GM19468 (cell line): Measurements from ENCODE around the gene NLRC3.

Experiments used
- ATAC-seq: cut with Tn5 transposase; IDR thresholded peaks from one replicate; pipeline ENCODE4 v1.9.1; 2021; ENCODE audit warnings: mild to moderate bottlenecking, moderate library complexity, moderate number of reproducible peaks; ENCODE audit not compliant: unreplicated experiment; ENCODE audit errors: extremely low read depth

Gene NLRC3

DNA sequence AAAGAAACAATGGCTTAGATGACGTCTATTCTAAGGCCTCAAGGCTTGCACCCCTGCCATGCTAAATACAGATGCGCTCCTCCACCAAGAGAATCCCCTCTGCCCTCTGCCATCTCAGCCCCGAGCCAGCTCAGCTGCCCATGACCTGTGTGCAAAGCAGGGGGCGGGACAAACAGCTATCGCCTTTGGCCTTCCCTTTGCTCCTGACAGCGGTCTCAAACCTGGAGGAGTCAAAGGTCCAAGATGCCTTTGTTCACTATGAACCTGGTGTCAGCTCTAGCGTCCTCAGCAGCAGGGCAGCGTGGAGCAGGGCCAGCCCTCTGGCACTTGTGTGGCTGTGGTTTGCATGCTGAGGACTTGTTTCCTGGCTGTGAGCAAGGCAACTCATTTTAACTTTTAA lies 21.9 kb upstream of the NLRC3 start:
- no peak for ATAC-seq

DNA sequence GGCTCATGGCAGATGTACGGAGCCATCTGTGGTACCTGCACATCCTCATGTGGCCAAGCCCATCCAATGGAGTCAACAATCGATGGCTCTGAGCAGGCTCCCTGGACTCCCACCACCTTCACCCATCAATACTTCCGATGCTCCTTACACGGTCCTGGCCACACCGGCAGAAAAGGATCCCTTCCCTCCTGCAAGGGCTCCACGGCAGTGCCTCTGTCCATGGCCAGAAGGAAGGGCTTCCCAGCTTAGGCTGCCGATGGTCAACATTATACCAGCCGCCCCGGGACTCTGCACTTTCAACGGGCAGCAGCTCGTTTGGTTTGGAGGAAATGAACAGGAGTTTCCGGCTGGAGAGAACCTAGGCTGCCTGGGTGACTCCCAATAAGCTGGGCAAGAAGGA lies 21.0 kb upstream of the NLRC3 start:
- ATAC-seq = no peak

DNA sequence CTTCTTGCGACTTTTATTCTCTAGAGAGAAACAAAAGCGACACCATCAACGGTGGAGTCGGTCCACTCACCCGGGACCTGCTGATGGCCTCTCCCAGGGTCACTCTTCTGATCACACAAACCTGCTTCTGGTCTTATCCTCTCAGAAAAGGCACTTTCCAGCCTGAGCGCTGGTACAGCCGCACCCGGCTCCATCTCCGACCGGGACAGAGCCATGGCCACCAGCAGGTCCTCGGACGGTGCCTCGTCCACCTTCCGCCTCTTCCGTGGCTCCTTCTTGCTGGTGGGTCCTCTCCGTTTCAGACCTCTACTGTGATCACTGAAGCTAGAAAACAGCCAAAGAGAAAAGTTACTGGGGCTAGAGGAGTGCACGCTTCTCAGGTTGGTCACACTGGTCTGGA lies 20.5 kb upstream of the NLRC3 start:
- ATAC-seq = no peak

DNA sequence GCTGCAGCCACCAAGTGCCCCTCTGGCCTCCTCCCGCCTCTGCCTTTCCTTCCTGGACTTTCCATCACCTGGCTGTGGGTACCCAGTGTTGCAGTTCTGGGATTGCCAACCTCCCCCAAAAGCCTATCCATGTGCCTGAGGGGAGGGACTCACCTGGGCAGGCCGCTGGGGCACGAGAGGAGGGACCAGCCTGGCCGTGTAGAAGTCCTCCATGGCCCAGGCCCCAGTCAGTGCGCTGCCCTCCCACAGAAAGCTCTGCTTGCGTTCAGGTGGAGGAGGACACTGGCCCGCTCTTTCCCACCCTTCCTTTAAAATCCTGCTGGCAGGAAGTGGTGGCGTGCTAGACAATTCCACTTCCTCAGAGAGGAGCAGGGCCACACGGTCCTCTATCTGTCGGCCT lies 20.0 kb upstream of the NLRC3 start:
- no peak for ATAC-seq

DNA sequence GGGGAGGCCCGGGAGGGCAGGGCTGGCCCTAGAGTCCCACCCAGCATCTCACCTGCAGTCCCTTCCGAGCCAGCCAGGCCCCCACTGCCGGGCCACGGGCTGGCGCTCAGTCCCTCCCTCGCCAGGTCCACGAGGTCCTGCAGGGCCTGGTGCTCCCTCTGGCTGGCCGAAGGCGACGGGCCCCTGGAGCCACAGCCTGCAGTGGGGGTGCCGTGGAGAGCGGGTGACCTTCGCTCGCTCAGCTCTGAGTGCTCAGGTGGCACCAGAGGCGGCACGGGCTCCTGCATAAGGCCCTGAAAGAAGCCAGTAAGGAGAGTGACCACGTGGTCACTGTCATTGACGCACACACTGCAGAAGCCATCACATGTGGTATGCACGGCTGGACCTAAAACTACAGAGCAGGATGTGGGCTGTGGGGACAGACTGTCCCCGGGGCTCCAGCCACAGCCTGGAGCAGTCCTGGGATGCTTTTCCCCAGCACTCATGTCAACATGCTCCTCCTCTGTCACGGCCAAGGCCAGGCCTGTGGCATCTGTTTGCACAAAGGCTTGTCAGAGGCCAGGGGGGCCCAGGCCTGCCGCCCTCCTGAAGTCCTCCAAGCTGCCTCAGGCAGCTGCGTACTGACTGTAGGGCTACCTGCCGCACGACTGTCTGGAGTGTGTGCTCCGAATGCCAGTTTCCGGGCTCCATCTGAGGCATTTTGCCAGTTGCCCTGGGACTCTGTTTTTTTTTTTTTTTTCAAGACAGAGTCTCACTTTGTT lies 19.1 kb upstream of the NLRC3 start:
- no peak for ATAC-seq

DNA sequence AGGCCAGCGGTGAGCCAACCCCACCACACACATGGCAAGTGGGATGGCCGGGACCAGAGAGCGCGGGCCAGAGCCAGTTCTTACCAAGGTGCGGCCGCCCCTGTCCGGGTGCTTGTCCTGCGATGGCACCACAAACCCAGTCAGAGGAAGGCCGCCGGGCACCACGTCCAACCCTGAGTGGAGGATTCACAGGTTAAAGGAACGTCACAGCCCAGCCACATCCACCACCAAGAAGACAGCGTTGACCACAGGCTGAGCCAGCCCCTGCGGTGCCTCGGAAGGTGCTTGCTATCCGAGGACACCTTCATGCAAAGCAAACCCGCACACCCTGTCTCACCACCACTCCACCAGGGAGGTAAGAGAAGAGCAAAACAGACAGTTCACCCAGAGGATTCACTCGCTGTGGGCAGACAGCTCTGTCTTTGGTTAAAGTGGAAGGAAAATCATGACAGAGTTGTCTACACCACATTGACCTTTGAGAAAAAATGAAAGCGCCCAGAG lies 18.4 kb upstream of the NLRC3 start:
- ATAC-seq = no peak

DNA sequence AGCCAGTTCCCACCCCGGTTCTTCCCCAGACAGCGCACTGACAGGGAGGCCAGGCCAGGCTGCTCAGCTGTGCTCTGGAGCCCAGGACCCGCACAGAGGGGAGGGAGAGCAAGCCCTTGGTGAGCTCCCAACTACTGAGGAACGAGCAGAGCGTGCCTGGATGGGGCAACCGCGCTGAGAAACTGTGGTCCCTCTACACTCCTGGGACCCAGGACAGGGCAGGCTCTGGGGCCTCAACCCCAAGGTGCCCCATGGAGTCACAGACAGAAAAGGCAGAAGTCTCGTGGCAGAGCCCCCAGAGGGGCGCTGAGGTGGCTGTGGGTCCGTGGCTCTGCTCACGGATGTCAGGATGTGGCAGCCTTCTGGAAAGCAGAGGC lies 17.9 kb upstream of the NLRC3 start:
- no peak for ATAC-seq

DNA sequence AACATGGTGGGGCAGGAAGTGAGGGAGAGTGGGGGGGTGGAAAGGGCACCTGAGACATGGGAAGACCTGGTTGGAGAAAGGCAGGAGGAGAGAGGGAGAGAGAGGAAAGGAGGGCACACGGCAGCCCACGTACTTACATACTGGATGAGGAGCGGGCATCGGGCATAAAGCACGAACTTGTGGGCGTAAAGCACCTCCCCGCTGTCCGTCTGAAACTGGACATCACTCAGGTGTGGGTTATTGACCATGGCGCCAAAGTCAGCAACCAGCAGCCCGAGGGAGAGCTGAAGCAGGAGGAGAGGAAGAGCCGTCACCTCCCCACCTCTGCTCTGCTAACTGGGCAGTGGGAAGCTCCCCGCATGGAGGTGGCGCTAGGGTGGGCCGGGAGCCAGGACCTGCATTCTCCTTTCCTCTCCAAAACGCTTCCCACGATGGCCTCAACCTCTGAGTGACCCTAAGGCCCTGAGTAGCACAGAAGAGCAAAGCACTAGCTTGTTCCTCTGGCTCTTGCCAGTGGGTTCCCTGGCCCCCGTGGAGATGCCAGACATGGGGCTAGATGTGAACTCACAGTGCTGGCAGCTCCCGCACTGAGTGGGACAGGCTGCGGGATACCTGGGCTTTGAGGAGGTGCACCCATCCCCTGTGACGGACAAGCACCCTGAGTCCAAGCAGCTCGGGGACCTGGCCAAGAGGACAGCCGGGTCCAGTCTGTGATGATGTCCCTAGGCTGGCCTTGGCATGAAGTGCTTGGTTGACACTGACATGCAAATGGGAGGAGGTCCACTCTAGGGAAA lies 17.3 kb upstream of the NLRC3 start:
- ATAC-seq = no peak

DNA sequence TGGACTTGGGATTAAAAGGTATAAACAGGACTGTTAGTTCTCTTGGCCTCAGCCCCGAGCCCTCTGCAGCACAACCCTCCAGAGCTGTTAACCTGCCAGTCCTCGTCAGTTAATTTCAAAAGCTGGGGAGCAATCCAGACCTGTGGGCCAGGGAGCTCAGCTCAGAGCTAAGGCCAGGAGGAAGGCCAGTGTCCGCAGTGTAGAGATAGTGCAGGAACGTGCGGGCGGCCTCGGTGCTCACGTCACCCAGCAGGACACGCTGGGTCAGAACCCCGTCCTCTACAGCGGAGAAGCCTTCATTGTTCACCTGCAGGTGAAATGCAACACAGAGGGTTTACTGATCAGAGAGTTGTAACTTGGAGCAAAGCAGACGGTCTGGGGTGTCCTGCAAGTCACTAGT lies 15.4 kb upstream of the NLRC3 start:
- ATAC-seq = no peak

DNA sequence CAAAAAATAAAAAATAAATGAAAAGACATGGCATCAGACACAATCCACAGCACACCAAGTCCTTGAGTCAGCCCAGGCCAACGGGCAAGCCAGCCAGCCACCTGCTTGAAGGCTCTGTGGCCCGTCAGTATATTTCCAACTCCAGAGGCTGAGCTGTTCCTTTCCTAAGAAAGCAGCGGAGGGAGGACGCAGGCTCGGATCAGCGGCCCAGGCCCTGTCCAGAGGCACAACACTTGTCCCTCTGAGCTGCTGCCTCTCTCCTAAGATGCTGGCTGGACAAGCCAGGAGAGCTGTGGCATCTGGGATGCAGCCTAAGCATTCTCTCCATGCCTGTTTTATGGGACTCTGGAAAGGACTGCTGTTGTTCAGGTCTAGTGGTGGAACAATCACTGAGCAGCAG lies 14.8 kb upstream of the NLRC3 start:
- ATAC-seq = no peak

DNA sequence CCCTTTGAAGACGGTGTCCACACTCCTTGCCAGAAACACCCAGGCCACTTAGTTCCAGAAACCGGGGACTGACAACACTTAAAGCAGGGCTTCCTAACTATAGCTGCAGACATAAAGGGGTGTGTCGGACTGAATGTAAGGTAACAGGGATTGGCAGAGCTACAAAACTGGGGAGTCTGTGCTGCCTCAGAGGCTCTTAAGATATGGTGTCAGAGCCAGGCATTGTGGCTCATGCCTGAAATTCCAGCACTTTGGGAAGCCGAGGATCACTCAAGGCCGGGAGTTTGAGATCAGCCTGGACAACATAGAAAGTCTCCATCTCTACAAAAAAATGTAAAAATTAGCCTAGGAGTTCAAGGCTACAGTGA lies 14.2 kb upstream of the NLRC3 start:
- ATAC-seq = no peak

DNA sequence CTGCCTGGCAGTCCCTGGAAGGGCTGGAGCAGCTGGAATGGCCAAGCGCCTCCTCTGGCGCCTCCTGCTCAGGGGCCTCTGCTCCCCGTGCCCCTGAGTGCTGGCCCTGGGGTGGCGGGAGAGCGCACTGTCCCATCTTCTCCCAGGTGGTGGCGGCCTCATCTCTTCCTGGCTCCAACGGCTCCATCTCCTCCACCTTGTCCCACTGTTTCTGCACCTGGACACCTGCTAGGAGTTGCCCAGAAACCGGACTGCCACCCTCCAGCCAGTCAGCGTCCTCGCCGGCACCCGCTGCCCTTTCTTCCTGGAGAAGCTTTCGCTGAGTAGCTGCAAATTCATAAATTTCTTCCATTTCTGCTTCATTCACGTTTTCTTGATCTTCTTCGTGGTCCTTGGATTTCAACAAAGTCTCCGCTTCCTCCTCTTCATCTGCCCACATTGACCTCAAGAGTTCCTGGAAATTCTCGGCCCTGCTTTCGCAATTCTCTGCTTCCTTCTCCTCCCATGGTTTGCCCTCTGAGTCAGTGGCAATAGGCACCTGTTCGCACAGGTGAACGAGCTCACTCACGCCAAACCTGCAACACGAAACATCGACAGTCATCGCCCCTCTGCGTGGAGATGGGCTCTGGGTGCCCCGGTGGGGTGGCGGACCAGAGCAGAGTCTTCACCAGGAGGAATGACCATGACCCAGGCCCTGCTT lies 13.7 kb upstream of the NLRC3 start:
- no peak for ATAC-seq

DNA sequence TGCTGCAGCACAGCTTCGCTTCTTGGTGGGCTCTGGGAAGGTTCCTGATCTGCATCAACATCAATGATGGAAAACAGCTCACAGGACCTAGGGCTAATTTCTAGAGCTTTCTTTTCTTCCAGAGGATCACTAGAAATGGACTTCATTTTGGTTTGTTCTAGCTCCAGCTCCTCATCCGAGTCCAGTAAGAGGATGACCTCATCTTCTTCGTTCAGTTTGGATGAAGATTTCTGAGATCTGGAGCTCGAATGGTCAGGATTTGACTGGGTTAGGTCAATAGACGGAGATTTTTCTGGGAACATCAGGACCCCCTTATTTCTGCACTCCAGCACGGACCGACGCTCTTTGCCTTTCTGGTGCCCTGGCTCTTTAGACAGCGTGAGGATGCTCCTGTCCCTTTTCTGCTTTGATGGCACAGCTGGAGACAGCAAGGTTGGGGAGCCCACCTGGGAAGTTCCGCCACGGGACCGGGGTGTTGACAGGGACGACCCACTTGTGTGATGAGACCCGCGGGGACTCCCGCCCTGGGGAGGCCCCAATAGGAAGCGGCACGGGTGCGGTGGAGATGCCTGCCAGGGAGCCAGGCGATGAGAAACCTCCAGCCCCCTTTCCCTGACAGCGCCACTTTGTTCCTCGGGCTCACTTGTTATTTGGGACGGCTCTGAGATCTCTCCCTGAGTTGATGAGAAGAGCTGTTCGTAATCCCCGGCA lies 12.9 kb upstream of the NLRC3 start:
- ATAC-seq = no peak

DNA sequence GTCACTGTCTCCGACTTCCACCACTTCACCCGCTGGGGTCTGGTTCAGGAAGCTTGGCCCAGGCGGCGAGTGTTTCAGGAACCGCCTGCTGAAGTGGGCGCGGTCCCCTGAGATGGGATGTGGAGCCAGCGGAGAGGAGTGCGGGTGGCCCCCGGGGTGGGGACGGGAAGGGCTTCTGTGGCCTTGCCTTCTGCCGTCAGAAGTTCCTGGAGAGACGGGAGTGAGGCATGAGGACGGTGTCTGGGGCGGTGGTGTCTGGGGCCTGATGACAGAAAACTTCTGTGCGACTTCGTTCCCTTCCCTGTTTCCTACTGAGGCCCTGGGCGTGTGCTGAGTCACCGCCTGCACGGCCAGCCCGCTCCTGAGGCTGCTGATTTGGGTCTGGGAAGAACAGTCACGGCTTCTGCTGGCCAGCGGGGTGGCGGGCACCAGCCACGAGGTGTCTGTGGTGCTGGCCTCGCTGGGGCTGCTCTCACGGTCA lies 12.3 kb upstream of the NLRC3 start:
- ATAC-seq = no peak

DNA sequence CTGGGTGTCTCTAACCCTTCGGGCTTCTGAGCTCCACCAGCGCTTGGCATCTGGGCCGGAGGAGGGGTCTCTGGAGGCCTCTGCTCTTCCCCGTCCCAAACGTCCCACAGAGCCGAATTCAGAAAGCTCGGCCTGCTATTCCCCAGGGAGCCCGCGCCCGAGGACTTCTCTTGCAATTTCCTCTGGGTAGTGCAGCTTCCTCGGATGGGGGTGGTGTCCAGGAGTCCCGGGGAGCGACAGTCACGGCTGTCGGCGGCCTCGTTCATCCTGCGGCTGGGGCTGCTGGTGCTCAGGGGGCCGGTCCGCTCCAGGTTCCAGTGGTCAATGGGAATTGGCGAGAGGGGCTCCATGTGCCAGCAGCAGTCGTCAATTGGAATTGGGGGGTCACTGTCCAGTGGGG lies 11.8 kb upstream of the NLRC3 start:
- no peak for ATAC-seq

DNA sequence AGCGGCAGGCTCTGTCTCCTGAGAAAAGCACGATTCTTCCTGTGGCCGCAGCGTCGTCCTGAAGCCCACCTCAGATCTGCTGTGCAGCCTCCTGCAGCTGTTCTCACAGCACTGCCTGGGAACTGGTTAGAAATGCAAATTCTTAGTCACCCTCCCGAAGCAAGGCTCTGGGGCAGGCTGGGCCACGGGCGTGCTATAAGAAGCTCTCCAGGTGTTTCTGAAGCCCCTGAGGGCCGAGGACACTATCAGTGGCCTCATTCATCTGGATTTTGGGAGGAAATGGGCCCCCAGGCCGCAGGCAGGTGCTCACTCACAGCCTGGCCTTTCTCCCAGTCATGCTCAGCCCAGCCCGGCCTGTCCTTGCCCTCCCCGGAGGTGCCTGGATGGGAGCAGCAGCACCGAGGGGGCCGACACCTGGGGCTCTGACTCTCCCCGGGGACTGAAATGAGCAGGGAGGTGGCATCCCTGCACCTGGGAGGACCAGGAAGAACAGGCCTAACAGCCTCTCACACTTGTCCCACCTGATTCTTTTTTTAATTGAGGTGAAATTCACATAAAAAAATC lies 10.4 kb upstream of the NLRC3 start:
- no peak for ATAC-seq

DNA sequence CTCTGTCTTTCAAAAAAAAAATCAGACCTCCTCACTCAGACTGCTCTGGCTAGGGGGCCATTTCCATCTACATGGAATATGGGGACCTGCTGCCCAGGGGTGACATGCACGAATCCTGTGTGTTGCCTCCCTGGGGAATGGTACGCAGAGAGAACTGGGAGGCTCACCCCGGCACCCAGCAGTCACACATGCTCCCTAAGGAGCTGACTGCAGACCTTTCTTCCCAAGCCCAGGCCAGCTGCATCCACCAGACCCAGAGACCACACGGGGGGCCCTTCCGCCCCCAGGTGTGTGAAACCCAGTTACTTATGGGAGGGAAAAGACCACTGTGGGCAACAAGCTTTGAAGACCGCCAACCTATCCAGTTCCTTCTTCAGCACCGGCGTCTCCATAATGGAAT lies 7.2 kb upstream of the NLRC3 start:
- no peak for ATAC-seq

DNA sequence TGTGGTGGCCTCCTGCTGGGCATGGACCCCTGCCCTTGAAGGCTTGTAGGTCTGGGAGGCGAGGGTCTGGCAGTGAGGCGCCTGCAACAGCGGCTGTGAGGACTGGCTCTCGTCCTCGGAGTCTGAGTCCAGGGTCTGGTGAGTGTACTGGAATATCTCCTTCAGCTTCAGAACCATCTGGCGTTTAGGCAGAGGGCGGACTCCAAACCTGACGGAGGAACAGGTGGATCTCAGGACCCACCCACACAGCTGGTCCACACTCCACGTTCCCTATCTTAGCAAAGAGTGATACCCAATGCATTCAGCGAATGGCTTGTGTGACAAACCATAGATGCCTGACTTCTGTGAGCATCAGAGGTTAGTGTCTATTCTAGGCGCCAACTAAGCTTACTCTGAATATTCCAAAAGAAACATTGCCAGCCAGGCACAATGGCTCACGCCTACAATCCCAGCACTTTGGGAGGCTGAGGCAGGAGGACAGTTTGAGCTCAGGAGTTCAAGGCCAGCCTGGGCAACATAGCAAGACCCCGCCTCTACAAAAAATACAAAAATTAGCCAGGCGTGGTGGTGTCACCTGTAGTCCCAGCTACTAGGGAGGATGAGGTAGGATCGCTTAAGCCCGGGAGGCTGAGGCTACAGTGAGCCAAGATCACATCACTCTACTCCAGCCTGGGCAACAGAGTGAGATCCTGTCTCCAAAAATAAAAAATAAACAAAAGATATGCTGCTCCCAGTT lies 6.3 kb upstream of the NLRC3 start:
- no peak for ATAC-seq
